ENCODE measurements around the gene FAM227B.

DNA sequence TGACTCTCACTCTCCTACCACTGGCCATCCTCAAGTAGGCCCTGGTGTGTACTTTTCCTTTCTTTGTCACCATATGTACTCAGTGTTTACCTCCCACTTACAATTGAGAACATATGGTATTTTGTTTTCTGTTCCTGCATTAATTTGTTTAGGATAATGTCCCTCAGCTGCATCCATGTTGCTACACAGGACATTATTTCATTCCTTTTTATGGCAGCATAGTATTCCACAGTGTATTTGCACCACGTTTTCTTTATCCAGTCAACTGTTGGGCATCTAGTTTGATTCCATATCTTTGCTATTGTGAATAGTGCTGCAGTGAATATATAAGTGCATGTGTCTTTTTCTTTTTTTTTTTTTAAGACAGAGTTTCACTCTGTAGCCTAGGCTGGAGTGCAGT, 324.4 kb downstream of the FAM227B start:
- no peak for TF ChIP-seq POLR2A (IDR thresholded peaks at IDR 0.05)
- no peak for TF ChIP-seq EP300 (IDR thresholded peaks at IDR 0.05)
- TF ChIP-seq POLR2AphosphoS5 (IDR thresholded peaks at IDR 0.05) = no peak
